Measurements from ENCODE around the gene DNAI7. TPM values are rescaled to one million over a fixed set of nuclear protein-coding genes. Genes with fewer than 3 reads are reported as not detected.

DNAI7 gene
- total and polyA plus RNA-seq, 2 of the 8 experiments (the other 6 are each of a cell fraction or from before 2014, with no cell fraction given): 0.12 to 0.28 TPM

DNA sequence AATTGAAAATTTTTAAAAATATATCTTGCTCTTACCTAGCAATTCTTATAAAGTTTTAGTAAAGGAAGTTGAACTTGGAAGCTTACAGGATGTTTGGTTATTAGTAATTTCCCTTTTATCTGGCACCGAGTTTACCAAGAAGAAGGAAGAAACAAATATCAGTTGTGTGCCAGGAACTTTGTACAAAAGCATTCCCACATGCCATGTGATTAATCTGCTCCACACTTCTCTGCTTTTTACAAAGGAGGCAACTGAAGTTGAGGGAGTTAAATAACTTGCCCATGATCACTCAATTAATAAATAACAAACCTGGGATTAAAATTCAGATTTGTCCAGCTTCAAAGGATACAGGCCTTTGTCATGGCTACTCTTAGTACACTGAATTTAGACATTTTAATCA is 123.6 kb downstream of the DNAI7 start:
- ChIA-PET CTCF (ENCODE audit: partially characterized antibody) (no interaction called here), POLR2A (ENCODE audit: partially characterized antibody) (no interaction called here)
- Histone ChIP-seq H4K5ac (ENCODE audit: insufficient read length, low read depth, low read length) (no peak overlapping the region), H3K9ac (replicated peaks in 1 of 4; ENCODE audit: extremely low read depth in 1 of 4, low read depth in 3 of 4, low read length in 3 of 4) (no peak overlapping the region), H3K27me3 (replicated peaks in 1 of 4; ENCODE audit: control insufficient read depth in 3 of 4, extremely low read depth in 1 of 4, insufficient read depth in 3 of 4, low read length in 3 of 4) (no peaks in the 10 kb centered on the region), H3K18ac (ENCODE audit: extremely low read depth, low read length) (no peak overlapping the region), H3K23ac (ENCODE audit: insufficient read length) (no peak overlapping the region), H2AFZ (ENCODE audit: low read length) (no peak overlapping the region), H3K79me1 (ENCODE audit: low read depth, low read length) (no peaks in the 10 kb centered on the region), H3K9me3 (ENCODE audit: insufficient read depth in 2 of 2, low read depth in 1 of 2, low read length in 1 of 2) (no peaks in the 10 kb centered on the region), H4K91ac (replicated peaks; ENCODE audit: insufficient read length, low read length) (no peak overlapping the region), H3K14ac (ENCODE audit: insufficient read length) (no peak overlapping the region), H2BK5ac (ENCODE audit: low read depth, low read length) (no peak overlapping the region), H3K56ac (replicated peaks; ENCODE audit: insufficient read length, low read depth, low read length) (no peak overlapping the region), H2AK5ac (ENCODE audit: low read depth, low read length) (no peak overlapping the region), H2BK120ac (replicated peaks; ENCODE audit: low read depth, low read length) (no peak overlapping the region), H3K4me2 (ENCODE audit: insufficient read depth in 1 of 2, low read depth in 2 of 2, low read length in 2 of 2) (no peak overlapping the region), H4K8ac (ENCODE audit: extremely low read depth, insufficient read depth, low read length) (no peak overlapping the region), H3K4me1 (replicated peaks in 1 of 4; ENCODE audit: control insufficient read depth in 3 of 4, insufficient read depth in 4 of 4, low read length in 3 of 4) (no peaks in the 10 kb centered on the region), H3K27ac (ENCODE audit: low read depth, low read length) (no peak overlapping the region), H3K4ac (replicated peaks; ENCODE audit: insufficient read length, low read depth, low read length) (no peak overlapping the region), H2BK12ac (ENCODE audit: low read depth, low read length) (no peak overlapping the region), H3K23me2 (ENCODE audit: low read depth, low read length) (no peaks in the 10 kb centered on the region), H4K20me1 (replicated peaks in 1 of 2; ENCODE audit: control insufficient read depth in 1 of 2, insufficient read depth in 2 of 2, low read length in 2 of 2) (no peaks in the 10 kb centered on the region), H3K79me2 (ENCODE audit: control insufficient read depth in 1 of 2, insufficient read depth in 2 of 2, low read length in 2 of 2) (no peaks in the 10 kb centered on the region), H2BK20ac (ENCODE audit: low read length) (no peak overlapping the region), H3K4me3 (ENCODE audit: extremely low read depth in 1 of 4, insufficient read depth in 2 of 4, low read depth in 3 of 4, low read length in 4 of 4) (no peak overlapping the region), H2BK15ac (ENCODE audit: low read length) (no peak overlapping the region), H3K36me3 (ENCODE audit: control insufficient read depth in 2 of 4, insufficient read depth in 4 of 4, low read length in 3 of 4) (no peaks in the 10 kb centered on the region)
- WGBS, 2 experiments (ENCODE audit: extremely low coverage in 1 of 2, insufficient coverage in 1 of 2, insufficient read length in 1 of 2, insufficient replicate concordance in 2 of 2, low coverage in 1 of 2, low lambda C conversion rate in 2 of 2, missing lambda C conversion rate in 1 of 2): 85% methylated on average over 1 of the region's 1 CpG; no CpG with 5 or more reads in 1 of the 2 experiments
- no peak for TF ChIP-seq SP1 (IDR thresholded peaks at IDR 0.05; ENCODE audit: low read depth, low read length)
- TF ChIP-seq SUZ12 (IDR thresholded peaks at IDR 0.05; ENCODE audit: low read length): no peak
- TF ChIP-seq RBBP5 (IDR thresholded peaks at IDR 0.05; ENCODE audit: borderline replicate concordance, low read depth, low read length): no peak
- no peak for TF ChIP-seq EGR1 (IDR thresholded peaks at IDR 0.05; ENCODE audit: borderline replicate concordance, low read depth, low read length)
- TF ChIP-seq SP4 (IDR thresholded peaks at IDR 0.05; ENCODE audit: low read length): no peak
- TF ChIP-seq HDAC6 (IDR thresholded peaks at IDR 0.05; ENCODE audit: low read depth, low read length): no peak
- no peak for TF ChIP-seq KDM5A (IDR thresholded peaks at IDR 0.05; ENCODE audit: low read length)
- no peak for TF ChIP-seq EP300 (IDR thresholded peaks at IDR 0.05; ENCODE audit: borderline replicate concordance in 1 of 2, low read depth in 2 of 2, low read length in 2 of 2)
- no peak for TF ChIP-seq CBX8 (IDR thresholded peaks at IDR 0.05; ENCODE audit: borderline replicate concordance, low read depth, low read length)
- DNase-seq (ENCODE audit: low read depth in 1 of 2, low spot score in 2 of 2) (no peak), FAIRE-seq (no peak)
